DMS114 treated with DMSO at 0.1 percent for 48 hours (cell line): ENCODE data around the gene UPK3A.
A peak's percentile ranks its signal among the peaks of the same experiment; 100 is the strongest.

Experiments used
- DNase-seq: peaks from one replicate; lab custom pipeline; 2025; ENCODE audit not compliant: unreplicated experiment; lab: John Stamatoyannopoulos, UW

The UPK3A gene

DNA sequence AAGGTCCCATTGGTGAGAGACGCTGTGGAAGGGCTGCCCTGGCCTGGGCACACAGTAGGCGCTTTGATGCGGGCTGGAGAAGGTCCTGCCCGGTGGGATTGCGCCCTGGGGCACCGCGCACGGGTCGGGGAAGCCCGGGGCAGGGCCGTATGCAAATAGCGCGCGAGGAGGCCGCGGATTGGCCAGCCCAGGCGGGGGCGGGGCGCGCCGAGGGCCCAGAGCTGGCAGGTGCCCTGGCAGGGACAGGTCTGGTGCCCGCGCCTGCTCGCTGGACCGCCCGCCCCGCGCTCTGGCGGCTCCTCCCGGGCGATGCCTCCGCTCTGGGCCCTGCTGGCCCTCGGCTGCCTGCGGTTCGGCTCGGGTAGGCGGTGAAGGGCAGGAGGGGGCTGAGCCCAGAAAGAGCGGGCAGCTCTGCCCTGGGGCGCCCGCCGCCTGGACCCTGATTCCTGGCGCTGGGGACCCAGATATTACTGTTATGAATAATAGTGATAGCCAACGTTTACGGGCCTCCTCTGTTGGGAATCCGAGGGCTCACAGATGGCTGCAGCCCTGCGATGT is at the start of gene UPK3A:
Gene UPK3A, plus strand, starts transcription at position 245 of the 558 bp plus-strand sequence. Its CDS starts 65 bp downstream, at position 310.
- DNase-seq = no peak

DNA sequence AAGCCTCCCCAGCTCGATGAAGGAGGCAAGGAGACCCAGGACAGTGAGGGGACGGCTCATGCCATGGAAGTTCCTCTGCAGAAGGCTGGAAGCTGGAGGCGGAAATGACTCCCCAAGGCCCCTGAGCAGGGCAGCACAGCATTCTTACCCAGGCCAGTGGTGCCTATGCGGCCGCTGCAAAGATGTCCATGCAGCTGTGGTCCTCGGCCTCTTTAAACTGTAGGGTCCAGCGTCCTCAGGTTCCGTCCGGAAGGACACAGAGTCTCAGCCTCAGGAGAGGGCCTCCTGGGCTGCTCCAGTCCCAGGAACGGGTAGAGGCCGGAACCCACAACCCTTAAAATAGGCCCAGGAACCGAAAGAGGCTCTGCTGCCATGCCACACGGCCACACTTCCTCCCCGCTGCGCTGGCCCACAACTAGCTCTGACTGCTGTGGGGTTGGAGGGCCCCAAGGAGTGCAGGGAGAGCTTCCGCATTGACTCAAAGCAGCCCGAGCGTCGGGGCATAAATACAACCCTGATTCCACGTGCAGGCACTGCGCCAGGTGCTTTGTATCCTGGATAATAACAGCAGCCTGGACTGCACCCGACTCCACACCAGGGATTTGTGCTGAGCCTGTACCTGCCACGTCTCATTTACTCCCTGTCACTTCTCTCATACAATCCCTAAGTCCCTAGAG is 49.5 kb upstream of the UPK3A start:
- no peak for DNase-seq

GRCh38 chr22:45235851-45236342 is 48.9 kb upstream of the UPK3A start:
- DNase-seq = no peak

DNA sequence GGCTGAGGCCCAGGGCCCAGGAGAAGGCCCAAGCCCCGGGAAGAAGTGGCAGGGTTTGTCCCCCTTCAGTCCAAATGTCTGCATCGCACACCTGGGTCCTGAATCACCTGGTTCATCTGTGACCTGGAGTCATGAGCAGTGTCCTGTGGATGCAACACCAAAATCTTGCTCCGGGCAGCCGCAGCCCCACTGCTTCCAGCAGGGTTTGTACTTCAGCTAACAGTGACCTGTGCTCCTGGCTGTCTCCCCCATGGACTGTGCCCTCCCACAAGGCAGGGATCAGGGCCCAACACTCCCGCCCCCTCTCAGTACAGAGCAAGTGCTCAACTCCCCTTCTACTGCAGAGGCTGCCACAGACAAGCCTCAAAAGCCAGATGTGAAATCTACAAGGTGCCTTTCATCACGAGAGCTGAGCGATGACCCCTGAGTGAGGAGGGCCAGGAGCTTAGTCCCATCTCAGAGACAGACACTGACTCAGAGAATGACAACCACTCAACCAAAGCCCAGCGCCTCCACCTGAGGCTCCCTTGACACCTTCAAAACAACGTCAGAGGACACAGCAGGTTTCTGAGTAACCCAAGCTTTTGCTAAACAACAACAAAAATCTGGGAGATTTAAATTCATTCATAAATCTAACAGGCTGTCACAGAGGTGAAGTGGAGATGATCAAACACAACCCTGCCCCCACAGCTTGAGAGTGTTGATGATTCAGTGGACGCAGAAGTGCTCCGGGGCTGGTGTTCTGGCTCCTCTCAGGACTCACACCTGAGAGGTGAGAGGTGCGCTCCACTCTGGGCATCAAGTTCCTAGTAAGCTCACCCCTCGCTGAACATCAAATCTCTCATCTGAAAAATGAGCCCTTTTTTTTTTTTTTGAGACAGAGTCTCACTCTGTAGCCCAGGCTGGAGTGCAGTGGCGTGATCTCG is 47.4 kb upstream of the UPK3A start:
- no peak for DNase-seq

- no peak for DNase-seq
Observed at GRCh38 chr22:45238076-45238956, 46.4 kb upstream of the UPK3A start.

DNA sequence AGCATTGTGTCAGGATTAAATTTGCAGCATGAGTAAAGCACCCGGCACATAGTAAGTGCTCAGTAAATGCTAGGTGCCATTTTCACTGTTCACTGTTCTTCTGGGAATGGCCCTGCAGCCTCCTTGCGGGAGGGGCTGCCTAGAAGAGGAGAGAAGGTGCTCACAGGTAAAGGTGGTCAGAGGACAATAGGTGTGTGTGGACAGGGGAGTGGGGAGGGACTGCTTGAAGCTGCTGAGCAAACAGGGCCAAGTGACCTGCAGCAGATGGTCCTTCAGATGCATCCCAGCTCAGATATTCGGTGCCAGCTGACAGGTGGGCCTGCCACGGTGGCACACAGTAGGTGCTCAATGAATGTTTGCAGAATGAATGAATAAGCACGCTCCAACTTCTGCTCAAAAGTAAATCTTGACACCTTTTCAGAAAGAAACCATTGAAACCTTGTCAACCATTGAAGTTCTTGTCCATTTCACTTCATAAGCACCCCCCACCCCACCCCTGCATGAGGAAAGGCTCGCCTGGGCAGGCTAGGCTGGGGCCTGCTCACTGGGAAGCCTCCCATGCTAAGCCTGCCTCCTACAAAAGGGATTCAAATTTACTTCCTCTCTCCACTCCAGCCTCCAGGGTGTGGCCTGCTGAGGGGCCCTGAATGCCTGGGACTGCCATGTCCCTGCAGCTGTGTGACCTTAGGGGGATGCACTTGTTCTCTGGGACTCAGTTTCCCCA is 45.6 kb upstream of the UPK3A start:
- DNase-seq = no peak

DNA sequence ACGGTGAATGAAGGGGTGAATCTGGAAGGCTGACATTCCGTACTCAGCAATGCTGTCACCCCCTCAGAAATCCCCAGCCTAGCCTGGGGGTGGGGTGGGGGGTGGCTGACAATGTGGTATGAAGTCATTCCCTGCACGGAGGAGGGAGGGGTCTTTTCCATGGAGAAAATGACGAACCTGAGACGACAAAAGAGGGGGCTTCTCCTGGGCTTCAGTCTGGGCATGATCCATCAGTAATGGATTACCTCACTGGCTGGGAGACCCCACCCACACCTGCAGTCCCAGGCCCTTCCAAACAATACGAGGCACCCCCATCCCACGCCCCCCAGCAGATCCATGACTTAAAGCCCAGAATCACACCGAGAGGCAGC is 45.1 kb upstream of the UPK3A start:
- no peak for DNase-seq

DNA sequence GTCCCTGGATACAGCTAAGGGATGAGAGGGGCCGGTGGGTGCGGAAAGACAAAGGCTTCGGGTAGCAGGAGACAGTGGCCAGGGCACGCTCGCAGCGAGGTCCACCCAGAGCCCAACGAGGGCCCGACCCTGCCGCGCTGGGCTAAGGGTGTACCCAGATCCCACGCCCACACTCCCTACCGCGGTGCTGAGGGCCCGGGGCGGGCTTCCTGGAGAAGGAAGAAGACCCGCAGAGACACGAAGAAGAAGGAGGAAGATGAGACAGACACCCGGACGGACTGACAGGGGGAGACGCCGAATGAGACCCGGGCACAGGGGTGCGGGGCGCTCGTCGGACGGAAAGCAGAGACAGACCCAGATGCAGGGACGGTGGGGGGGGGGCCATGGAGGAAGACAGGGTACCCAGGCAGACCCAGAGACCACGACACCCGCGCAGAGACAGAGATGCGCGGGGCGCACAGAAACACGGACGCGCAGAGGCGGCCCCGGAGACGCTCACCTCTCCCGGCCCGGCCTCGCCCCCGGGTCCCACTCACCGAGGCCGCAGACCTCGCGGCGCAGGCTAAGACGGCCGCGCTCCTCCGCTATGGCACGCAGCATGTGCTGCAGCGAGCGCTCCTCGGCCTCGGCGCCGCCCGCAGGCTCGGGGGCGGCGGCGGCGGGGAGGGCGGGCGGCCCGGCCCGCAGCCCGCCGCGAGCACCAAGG is 44.5 kb upstream of the UPK3A start:
- no peak for DNase-seq

GRCh38 chr22:45240810-45241631 is 43.7 kb upstream of the UPK3A start, which contains the start of gene KIAA0930:
Gene KIAA0930 (minus strand): TSS chr22:45240894. CDS start chr22:45240703, 191 bp downstream.
- DNase-seq = peak; percentile 22

GRCh38 chr22:45242778-45243191 is 42.0 kb upstream of the UPK3A start:
- no peak for DNase-seq

DNA sequence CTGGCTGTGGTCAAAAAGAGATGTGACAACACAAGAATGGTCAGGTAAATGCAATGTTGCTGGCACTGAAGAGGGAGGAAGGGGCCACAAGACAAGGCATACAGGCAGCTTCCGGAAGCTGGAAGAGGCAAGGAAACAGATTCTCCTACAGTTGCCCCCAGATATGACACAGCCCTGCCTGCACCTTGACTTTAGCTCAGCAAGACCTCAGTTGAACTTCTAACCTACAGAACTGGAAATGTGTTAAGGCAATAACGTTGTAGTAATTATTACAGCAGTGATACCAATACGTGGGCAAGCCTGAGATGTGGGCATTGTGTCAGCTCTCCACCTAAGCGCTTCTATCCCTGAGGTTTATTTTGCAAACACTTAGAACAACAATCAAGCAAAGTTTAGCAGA is 39.8 kb upstream of the UPK3A start:
- no peak for DNase-seq

GRCh38 chr22:45246060-45246985 is 38.4 kb upstream of the UPK3A start:
- DNase-seq = no peak

- DNase-seq = no peak
Observed at GRCh38 chr22:45248832-45249561, 35.8 kb upstream of the UPK3A start.

DNA sequence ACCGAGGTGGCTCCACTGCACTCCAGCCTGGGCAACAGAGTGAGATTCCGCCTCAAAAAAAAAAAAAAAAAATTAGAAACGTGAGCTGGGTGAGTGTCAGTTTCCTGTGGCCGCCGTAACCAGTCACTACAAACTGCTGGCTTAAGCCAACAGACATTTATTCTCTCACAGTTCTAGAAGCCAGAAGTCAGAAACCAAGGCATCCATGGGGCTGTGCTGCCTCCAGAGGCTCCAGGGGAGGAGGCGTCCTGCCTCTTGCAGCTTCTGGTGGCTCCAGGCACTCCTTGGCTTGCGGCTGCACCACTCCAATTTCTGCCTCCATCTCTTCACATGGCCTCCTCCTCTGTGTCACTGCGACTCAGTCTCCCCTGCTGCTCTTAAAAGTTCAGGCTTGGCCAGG is 32.9 kb upstream of the UPK3A start:
- DNase-seq = no peak

- no peak for DNase-seq
Observed at GRCh38 chr22:45253039-45253641, 31.6 kb upstream of the UPK3A start.

GRCh38 chr22:45254388-45254787 is 30.4 kb upstream of the UPK3A start:
- no peak for DNase-seq
